ENCODE measurements around the gene GFI1.

DNA sequence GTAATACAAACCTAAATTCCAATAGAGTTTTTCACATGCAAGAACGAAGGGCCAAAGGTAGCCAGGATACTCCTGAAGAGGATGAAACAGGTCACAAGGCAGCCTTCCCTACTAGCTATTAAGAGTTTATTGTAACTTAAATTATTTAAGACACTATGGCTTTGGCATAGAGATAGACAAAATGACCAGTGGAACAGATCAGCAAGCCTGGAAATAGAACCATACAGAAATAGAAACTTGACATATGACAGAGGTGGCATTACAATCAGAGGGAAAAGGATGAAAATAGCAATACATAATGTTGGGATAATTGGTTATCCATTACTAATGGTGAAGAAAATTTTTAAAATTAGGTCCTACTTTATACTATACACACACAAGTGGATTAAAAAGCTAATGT is 16.5 kb downstream of the GFI1 start:
- TF ChIP-seq, protein P1, sequence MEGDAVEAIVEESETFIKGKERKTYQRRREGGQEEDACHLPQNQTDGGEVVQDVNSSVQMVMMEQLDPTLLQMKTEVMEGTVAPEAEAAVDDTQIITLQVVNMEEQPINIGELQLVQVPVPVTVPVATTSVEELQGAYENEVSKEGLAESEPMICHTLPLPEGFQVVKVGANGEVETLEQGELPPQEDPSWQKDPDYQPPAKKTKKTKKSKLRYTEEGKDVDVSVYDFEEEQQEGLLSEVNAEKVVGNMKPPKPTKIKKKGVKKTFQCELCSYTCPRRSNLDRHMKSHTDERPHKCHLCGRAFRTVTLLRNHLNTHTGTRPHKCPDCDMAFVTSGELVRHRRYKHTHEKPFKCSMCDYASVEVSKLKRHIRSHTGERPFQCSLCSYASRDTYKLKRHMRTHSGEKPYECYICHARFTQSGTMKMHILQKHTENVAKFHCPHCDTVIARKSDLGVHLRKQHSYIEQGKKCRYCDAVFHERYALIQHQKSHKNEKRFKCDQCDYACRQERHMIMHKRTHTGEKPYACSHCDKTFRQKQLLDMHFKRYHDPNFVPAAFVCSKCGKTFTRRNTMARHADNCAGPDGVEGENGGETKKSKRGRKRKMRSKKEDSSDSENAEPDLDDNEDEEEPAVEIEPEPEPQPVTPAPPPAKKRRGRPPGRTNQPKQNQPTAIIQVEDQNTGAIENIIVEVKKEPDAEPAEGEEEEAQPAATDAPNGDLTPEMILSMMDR (IDR thresholded peaks at IDR 0.05), result no peak
- no peak for TF ChIP-seq POLR2AphosphoS5 (IDR thresholded peaks at IDR 0.05; ENCODE audit: low read depth, low read length)
- TF ChIP-seq, protein P2, sequence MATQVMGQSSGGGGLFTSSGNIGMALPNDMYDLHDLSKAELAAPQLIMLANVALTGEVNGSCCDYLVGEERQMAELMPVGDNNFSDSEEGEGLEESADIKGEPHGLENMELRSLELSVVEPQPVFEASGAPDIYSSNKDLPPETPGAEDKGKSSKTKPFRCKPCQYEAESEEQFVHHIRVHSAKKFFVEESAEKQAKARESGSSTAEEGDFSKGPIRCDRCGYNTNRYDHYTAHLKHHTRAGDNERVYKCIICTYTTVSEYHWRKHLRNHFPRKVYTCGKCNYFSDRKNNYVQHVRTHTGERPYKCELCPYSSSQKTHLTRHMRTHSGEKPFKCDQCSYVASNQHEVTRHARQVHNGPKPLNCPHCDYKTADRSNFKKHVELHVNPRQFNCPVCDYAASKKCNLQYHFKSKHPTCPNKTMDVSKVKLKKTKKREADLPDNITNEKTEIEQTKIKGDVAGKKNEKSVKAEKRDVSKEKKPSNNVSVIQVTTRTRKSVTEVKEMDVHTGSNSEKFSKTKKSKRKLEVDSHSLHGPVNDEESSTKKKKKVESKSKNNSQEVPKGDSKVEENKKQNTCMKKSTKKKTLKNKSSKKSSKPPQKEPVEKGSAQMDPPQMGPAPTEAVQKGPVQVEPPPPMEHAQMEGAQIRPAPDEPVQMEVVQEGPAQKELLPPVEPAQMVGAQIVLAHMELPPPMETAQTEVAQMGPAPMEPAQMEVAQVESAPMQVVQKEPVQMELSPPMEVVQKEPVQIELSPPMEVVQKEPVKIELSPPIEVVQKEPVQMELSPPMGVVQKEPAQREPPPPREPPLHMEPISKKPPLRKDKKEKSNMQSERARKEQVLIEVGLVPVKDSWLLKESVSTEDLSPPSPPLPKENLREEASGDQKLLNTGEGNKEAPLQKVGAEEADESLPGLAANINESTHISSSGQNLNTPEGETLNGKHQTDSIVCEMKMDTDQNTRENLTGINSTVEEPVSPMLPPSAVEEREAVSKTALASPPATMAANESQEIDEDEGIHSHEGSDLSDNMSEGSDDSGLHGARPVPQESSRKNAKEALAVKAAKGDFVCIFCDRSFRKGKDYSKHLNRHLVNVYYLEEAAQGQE (IDR thresholded peaks at IDR 0.05; ENCODE audit: insufficient read depth in 1 of 2, low read depth in 2 of 2, low read length in 1 of 2), result no peak
- TF ChIP-seq SIN3A (IDR thresholded peaks at IDR 0.05; ENCODE audit: borderline replicate concordance, insufficient read depth, low read depth, low read length), result no peak
